ENCODE results near the gene PGLYRP4. TPM values are rescaled to one million over a fixed set of nuclear protein-coding genes. Genes with fewer than 3 reads are reported as not detected.

The PGLYRP4 gene
- total RNA-seq, 2 experiments from 2014 or later = not detected

- no peak overlapping the region for H3K27ac Mint-ChIP-seq
- peaks cover 5% of the 10 kb centered on the region for H3K27me3 Mint-ChIP-seq
- H3K4me1 Mint-ChIP-seq = peaks cover 12% of the 10 kb centered on the region
- POLR2A ChIA-PET = no interaction called here
- ATAC-seq (ENCODE audit: low read depth) = no peak
- no peak for DNase-seq
- H3K9me3 Mint-ChIP-seq = no peaks in the 10 kb centered on the region
- no peak overlapping the region for H3K4me3 Mint-ChIP-seq
- no peaks in the 10 kb centered on the region for H3K36me3 Mint-ChIP-seq
Observed at GRCh38 chr1:153292740-153293479, 55.7 kb downstream of the PGLYRP4 start.

DNA sequence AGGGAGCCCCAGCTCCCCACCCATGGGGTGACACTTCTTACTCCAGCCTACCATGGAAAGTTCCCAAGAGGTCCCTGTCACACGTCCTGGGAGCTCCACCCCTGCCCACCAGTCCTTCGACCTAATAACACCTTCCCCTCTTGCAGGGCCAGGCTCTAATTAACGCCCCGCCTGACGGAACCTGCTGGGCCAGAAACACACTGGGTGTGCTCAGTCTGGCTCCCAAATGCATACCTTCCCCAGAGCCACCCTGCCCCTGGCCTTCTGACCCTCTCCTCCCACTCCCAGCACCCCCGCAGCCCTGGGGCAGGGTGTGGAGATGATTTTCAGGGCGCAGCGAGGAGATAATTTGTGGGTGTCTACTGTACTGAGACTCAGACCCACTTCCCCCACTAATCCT lies 56.5 kb downstream of the PGLYRP4 start:
- DNase-seq (no peak), ATAC-seq (ENCODE audit: low read depth) (no peak)
- Mint-ChIP-seq H3K27ac (no peak overlapping the region), H3K27me3 (peaks cover 2% of the 10 kb centered on the region), H3K9me3 (no peaks in the 10 kb centered on the region), H3K4me1 (peaks cover 12% of the 10 kb centered on the region), H3K36me3 (no peaks in the 10 kb centered on the region), H3K4me3 (no peak overlapping the region)
- POLR2A ChIA-PET = no interaction called here

GRCh38 chr1:153291514-153291913 lies 57.1 kb downstream of the PGLYRP4 start:
- Mint-ChIP-seq H3K27me3 (peaks cover 2% of the 10 kb centered on the region), H3K36me3 (no peaks in the 10 kb centered on the region), H3K9me3 (no peaks in the 10 kb centered on the region), H3K27ac (no peak overlapping the region), H3K4me1 (peaks cover 12% of the 10 kb centered on the region), H3K4me3 (no peak overlapping the region)
- DNase-seq (no peak), ATAC-seq (ENCODE audit: low read depth) (no peak)
- POLR2A ChIA-PET = no interaction called here

DNA sequence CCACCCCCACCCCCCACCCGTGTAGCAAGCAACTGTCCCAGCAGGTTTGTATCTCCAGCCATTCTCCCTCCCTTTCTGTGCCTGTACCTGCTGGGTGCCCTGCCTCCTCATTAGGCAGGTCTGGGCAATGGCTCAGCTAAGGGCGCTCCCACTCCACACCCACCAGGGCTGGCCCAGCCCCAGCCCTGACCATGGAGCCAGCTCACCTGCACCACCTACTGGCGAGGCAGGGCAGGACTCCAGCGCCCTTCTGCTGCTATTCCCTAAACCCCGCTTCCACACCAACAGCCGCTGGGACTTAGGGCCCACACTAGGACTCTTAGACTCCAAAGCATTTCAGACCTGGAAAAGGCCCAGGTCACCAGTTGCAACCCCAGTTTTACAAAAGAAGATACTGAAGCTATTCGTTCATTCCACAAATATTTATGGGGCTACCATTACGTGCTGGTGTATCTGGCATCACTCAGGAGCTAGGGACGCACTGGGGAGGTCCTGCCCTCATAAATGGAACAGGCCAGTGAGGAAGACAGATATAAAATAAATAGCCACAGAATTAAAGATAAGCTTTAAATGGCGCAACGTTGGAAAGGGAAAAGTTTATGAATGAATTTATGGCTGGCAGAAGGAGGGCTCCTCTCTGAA lies 59.9 kb downstream of the PGLYRP4 start:
- Mint-ChIP-seq H3K4me3 (no peak overlapping the region), H3K36me3 (no peaks in the 10 kb centered on the region), H3K27me3 (peaks cover 4% of the 10 kb centered on the region), H3K4me1 (peaks cover 7% of the 10 kb centered on the region), H3K27ac (no peak overlapping the region), H3K9me3 (no peaks in the 10 kb centered on the region)
- peak; percentile 48 for DNase-seq
- no peak for ATAC-seq (ENCODE audit: low read depth)
- POLR2A ChIA-PET = no interaction called here

Other genes starting within 250 kb of the PGLYRP4 start
- gene SPRR2F, start 235.3 kb downstream of the PGLYRP4 start, total RNA-seq = not detected
- gene SPRR2G, start 198.0 kb downstream of the PGLYRP4 start, total RNA-seq = not detected
- gene LELP1, start 145.4 kb downstream of the PGLYRP4 start, total RNA-seq = not detected
- gene PRR9, start 131.3 kb downstream of the PGLYRP4 start, total RNA-seq = not detected
- gene LORICRIN, start 89.2 kb downstream of the PGLYRP4 start, total RNA-seq = not detected
- gene PGLYRP3, start 35.9 kb downstream of the PGLYRP4 start, total RNA-seq = not detected
- 1 to 10 TPM; 4.5 to 4.8 TPM for gene S100A9, start 9.0 kb upstream of the PGLYRP4 start, total RNA-seq
- gene S100A12, start 26.8 kb upstream of the PGLYRP4 start, total RNA-seq = not detected
- gene S100A8, start 42.2 kb upstream of the PGLYRP4 start, total RNA-seq = 1 to 10 TPM in 1 of 2 experiments, under 1 TPM in 1; 0.94 to 1.2 TPM
- not detected for gene S100A7A, start 67.7 kb upstream of the PGLYRP4 start, total RNA-seq
- not detected for gene S100A7, start 111.8 kb upstream of the PGLYRP4 start, total RNA-seq
- gene S100A6, start 187.2 kb upstream of the PGLYRP4 start, total RNA-seq = 100 to 1,000 TPM; 365 to 373 TPM
- gene S100A5, start 192.1 kb upstream of the PGLYRP4 start, total RNA-seq = 1 to 10 TPM; 2.2 to 2.7 TPM
- 100 to 1,000 TPM; 385 to 394 TPM for gene S100A4, start 197.0 kb upstream of the PGLYRP4 start, total RNA-seq
- not detected for gene S100A3, start 200.4 kb upstream of the PGLYRP4 start, total RNA-seq
- not detected for gene S100A2, start 217.0 kb upstream of the PGLYRP4 start, total RNA-seq